Epithelial cell of proximal tubule (primary cell): ENCODE results near the gene TPM1. TPM values are rescaled to one million over a fixed set of nuclear protein-coding genes. Genes with fewer than 3 reads are reported as not detected.
"Not testable (repeated sequence)": the region's sequence is repeated elsewhere in the genome, so short reads cannot be mapped to it uniquely, and the experiment has no call there.

ENCODE experiments used
- DNase-seq: peaks from one replicate; pipeline ENCODE4 v3.0.0-alpha.2; 2011; ENCODE audit warnings: low read depth
- H3K4me3 ChIP-seq: 2 replicates; pipeline ENCODE4 v1.5.1; 2011; ENCODE audit warnings: low read depth, mild to moderate bottlenecking, low read length
- CTCF ChIP-seq: conservative IDR thresholded peaks from 2 replicates; pipeline ENCODE4 v1.5.1; 2012; ENCODE audit warnings: low read depth, mild to moderate bottlenecking, low read length
- total RNA-seq: library from RNA; depleted of rRNA; stranded (reverse); fragments of >200 nt; gene quantifications from 2 replicates; pipeline ENCODE4 v1.2.3, GENCODE V29; 2015

TPM1 gene
- total RNA-seq: 887 and 925 TPM in 2 replicates

DNA sequence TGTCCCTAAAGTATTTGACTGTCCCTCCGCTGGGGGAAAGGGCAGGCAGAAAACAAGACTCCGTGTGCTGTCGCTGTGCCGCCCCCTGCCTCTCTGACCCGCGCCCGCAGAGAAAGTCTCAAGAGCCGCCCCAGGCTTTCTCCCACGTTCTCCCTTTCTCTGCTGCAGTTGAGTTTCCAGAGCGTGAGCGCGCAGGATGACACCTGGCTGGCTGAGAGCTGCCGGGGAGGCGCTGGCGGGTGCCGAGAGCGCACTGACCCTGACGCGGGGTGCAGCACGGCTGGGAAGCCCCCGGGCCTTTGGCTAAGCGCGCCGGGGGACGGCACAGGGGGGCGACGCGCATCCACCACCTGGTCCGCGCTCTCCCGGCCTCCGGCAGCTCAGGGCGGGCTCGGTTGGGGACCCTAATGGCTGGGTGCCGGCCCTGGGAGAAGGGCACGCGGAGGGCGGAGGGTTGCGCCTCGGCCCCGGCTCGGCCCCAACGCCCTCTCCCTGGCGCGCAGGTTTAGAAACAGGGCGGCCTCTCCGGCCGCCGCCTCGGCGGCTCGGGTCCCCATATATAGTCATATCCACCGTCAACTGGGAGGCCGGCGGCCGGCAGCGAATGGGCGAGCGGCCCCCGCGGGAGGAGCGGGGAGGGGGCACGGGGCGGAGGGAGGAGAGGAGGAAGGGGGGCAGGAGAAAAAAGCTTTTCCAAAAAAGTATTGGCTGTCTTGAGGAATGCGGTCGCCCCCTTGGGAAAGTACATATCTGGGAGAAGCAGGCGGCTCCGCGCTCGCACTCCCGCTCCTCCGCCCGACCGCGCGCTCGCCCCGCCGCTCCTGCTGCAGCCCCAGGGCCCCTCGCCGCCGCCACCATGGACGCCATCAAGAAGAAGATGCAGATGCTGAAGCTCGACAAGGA is at the start of gene TPM1:
TPM1 (plus strand) TSS at position 774 of the 903 bp plus-strand sequence; CDS start at position 857, 83 bp downstream.
- DNase-seq: no peak
- peak within 1 kb of the TSS; percentile 75 for H3K4me3 ChIP-seq
- peak; percentile 24 for TF ChIP-seq CTCF

DNA sequence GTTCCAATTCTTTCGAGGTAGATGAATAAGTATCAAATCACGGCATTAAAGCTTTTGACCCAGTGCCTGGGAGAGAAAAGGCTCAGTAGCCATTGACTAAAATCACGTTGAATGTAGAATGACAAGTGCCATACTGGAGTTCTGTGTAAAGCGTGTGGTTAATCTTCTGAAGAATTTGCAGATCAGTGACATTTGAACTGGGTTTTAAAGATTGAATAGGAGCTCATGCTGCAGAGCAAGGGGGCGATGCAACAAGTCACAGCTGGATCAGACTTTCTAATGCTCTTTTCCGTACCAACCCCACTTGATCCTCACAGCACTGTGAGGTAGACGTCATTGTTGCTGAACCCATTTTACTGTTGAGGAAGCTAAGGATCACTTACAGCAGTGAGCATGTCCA is 49.5 kb upstream of the TPM1 start:
- no peak for TF ChIP-seq CTCF
- H3K4me3 ChIP-seq: no peak overlapping the region
- DNase-seq: no peak

DNA sequence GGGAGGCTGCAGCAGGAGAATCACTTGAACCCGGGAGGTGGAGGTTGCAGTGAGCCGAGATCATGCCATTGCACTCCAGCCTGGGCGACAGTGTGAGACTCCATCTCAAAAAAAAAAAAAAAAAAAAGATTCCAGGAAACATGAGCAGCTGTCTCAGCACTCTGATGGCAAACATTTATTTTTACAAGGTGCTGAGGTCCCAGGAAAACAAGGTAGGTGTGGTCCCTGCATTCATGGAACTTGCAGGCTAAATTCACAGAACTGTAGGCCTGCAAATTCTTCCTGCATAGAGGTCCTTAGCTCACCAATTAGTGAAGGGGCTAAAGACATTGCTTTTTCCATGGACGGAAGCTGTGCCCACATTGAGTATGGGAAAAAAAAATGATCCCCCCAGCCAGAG is 48.9 kb upstream of the TPM1 start:
- H3K4me3 ChIP-seq, DNase-seq: not testable (repeated sequence)

DNA sequence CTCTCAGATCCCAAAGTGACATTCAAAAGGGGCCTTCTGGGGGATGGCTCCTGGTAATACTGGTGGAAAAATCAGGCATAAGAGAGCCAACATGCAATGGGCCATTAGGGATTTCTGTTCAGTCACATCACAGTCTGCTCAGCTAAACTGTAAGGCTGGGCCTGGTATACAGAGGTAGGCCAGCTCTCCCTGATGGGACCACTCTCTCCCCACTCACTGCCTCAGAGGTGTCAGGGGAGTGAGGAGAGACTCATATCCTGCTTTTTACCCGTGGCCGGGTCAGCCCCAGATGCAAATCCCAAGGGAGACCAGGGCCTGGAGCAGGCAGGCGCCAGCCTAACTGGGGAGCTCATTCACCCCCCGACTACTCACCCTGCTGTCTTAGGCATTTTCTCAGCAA is 48.1 kb upstream of the TPM1 start:
- DNase-seq: no peak
- H3K4me3 ChIP-seq: no peak overlapping the region

GRCh38 chr15:62994975-62995681 is 47.4 kb upstream of the TPM1 start:
- H3K4me3 ChIP-seq: no peak overlapping the region
- TF ChIP-seq CTCF: no peak
- no peak for DNase-seq

More for the DNA sequence above, 48.1 kb upstream of the TPM1 start:
- no peak for TF ChIP-seq CTCF

DNA sequence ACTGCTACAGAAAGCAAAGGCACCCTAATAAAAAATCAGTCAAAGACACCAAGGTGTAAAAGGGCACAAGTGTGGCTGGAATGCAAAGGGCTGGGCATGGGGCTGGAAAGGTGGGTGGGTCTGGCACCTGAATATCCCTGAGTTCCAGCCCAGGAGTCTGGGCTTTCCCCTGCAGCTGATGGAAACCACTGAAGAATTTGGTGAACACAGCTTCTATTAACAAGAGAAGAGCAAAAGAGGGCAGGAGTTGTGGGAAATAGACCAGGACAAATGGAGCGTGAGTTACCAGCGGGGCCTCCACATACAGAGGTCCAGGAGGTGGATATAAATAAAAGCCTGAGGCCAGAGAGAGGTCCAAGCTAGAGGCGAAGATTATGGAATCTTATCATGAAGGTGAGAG is 45.1 kb upstream of the TPM1 start:
- TF ChIP-seq CTCF: no peak
- H3K4me3 ChIP-seq: no peak overlapping the region
- no peak for DNase-seq

GRCh38 chr15:62998262-62998890 is 44.2 kb upstream of the TPM1 start:
- TF ChIP-seq CTCF: no peak
- DNase-seq: no peak
- H3K4me3 ChIP-seq: no peak overlapping the region
